ENCODE results near the gene RALGAPA2.

- no peak for TF ChIP-seq POLR2A (IDR thresholded peaks at IDR 0.05; ENCODE audit: extremely low read depth, insufficient read length)
- TF ChIP-seq CTCF (IDR thresholded peaks at IDR 0.05; ENCODE audit: low read depth, low read length): no peak
- no peak for TF ChIP-seq MAX (IDR thresholded peaks at IDR 0.05; ENCODE audit: low read depth, low read length)
- no peak for TF ChIP-seq MYC (IDR thresholded peaks at IDR 0.05; ENCODE audit: low read depth, low read length)
Observed at GRCh38 chr20:20606050-20606449, 106.4 kb downstream of the RALGAPA2 start.
